ENCODE results near the gene FBLN2.

Gene FBLN2

GRCh38 chr3:13653631-13654279 is 104.8 kb downstream of the FBLN2 start:
- DNase-seq: no peak

- no peak for DNase-seq
These were observed 105.6 kb downstream of the FBLN2 start for GRCh38 chr3:13654330-13655060.

- peak; percentile 32 for DNase-seq
These were observed 106.4 kb downstream of the FBLN2 start for GRCh38 chr3:13655061-13655913.

- DNase-seq: no peak
These were observed 107.8 kb downstream of the FBLN2 start for GRCh38 chr3:13656584-13657301.

GRCh38 chr3:13657660-13658435 is 108.9 kb downstream of the FBLN2 start:
- peak; percentile 22 for DNase-seq

- DNase-seq: no peak
These were observed 109.8 kb downstream of the FBLN2 start for GRCh38 chr3:13658681-13659080.

- DNase-seq: no peak
These were observed 110.5 kb downstream of the FBLN2 start for GRCh38 chr3:13659221-13659969.

GRCh38 chr3:13660042-13660874 is 111.3 kb downstream of the FBLN2 start:
- no peak for DNase-seq

GRCh38 chr3:13661121-13661520 is 112.2 kb downstream of the FBLN2 start:
- DNase-seq: no peak

- no peak for DNase-seq
These were observed 113.4 kb downstream of the FBLN2 start for GRCh38 chr3:13662238-13662847.

- no peak for DNase-seq
These were observed 115.0 kb downstream of the FBLN2 start for GRCh38 chr3:13663781-13664535.

GRCh38 chr3:13665582-13666226 is 116.8 kb downstream of the FBLN2 start:
- no peak for DNase-seq

GRCh38 chr3:13666227-13666619 is 117.3 kb downstream of the FBLN2 start:
- no peak for DNase-seq

- DNase-seq: no peak
These were observed 118.1 kb downstream of the FBLN2 start for GRCh38 chr3:13666781-13667709.

- no peak for DNase-seq
These were observed 119.2 kb downstream of the FBLN2 start for GRCh38 chr3:13668136-13668535.

GRCh38 chr3:13669457-13669856 is 120.5 kb downstream of the FBLN2 start:
- DNase-seq: no peak

GRCh38 chr3:13670292-13670691 is 121.4 kb downstream of the FBLN2 start:
- DNase-seq: no peak
